Activated naive CD8-positive, alpha-beta T cell treated with anti-CD3 and anti-CD28 coated beads, Interleukin-2, amount 10 ng/mL, durations not matched to agents 7 days and 5 days (primary cell): ENCODE results near the gene HFE. TPM values are rescaled to one million over a fixed set of nuclear protein-coding genes. Genes with fewer than 3 reads are reported as not detected.
"Not testable (repeated sequence)": the region's sequence is repeated elsewhere in the genome, so short reads cannot be mapped to it uniquely, and the experiment has no call there.

Experiments
- ATAC-seq: fragments of 150-1000 bp; cut with Tn5 transposase; one replicate; pipeline ENCODE4 v1.10.0; 2021; ENCODE audit warnings: low read depth, moderate library complexity
- POLR2A ChIA-PET: fragments of 350-600 bp; sonication (Branson Sonifier 250); formaldehyde crosslinking; loops from one replicate; lab custom pipeline; 2021; ENCODE audit warnings: antibody characterized with exemption; lab: Charles Lee
- DNase-seq: peaks from one replicate; pipeline ENCODE4 v3.0.0; 2021
- H3K27ac Mint-ChIP-seq: one replicate; pipeline ENCODE4 v1.8.0; 2022; ENCODE audit warnings: mild to moderate bottlenecking, mixed read lengths
- H3K27me3 Mint-ChIP-seq: one replicate; pipeline ENCODE4 v1.8.0; 2022; ENCODE audit warnings: mild to moderate bottlenecking, moderate library complexity, mixed read lengths
- H3K36me3 Mint-ChIP-seq: one replicate; pipeline ENCODE4 v1.8.0; 2021; ENCODE audit warnings: mild to moderate bottlenecking, mixed read lengths
- H3K4me1 Mint-ChIP-seq: one replicate; pipeline ENCODE4 v1.8.0; 2021; ENCODE audit warnings: mixed read lengths
- H3K4me3 Mint-ChIP-seq: one replicate; pipeline ENCODE4 v1.8.0; 2022; ENCODE audit warnings: mild to moderate bottlenecking, moderate library complexity, mixed read lengths
- H3K9me3 Mint-ChIP-seq: one replicate; pipeline ENCODE4 v1.8.0; 2021; ENCODE audit warnings: mixed read lengths
- total RNA-seq, 2 experiments: library from RNA; stranded (reverse); gene quantifications; one replicate each; pipeline ENCODE4 v1.2.3, GENCODE V29; 2021

HFE gene
- total RNA-seq, 2 experiments from 2014 or later: 5.0 to 7.2 TPM

DNA sequence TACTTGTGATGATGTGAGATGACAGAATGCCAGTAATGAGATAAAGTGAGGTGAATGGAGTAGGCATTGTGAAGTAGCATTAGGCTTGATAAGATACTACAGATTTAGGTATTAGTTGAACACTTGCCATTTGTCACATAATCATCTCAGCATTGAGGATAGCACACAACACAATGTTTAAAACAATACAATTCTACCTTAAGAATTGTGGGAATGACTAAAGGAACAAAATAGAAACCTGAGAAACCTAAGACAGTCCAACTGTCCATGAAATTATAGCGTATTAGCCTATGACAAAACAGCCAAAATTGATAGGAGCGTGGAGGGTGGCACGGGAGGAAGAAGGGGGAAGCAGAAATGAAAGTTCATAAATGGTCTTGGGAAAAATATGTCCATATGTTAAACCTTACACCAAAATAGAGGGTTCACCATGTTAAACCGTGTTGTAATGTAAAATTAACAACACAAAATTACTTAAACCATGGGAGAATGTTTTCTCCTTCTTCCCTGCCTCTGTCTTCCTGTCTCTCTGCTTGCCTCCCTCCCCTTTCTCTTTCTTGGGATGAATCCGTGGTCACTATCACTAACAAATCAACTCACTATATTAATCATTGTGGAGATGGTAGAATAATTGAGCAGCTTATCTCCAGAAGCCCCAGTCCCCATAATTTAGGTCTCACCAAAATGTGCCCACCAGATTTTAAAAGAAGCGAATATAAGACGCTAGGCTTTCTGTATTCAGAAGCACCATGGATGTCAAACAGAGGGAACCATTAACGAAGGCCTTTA, 33.0 kb upstream of the HFE start:
- Mint-ChIP-seq H3K9me3 (no peaks in the 10 kb centered on the region), H3K4me1 (peaks cover 30% of the 10 kb centered on the region), H3K27me3 (no peaks in the 10 kb centered on the region), H3K36me3 (peaks cover 4% of the 10 kb centered on the region), H3K4me3 (peak overlapping the region; percentile 96), H3K27ac (peak overlapping the region; percentile 100)
- POLR2A ChIA-PET: interaction anchor here (1.0 to 30.0 kb wide), 6 partner anchors 10 to 1079 kb away, joined by 3 to 1993 read pairs (median 87); a partner anchor contains a TSS
- DNase-seq (no peak), ATAC-seq (no peak)

DNA sequence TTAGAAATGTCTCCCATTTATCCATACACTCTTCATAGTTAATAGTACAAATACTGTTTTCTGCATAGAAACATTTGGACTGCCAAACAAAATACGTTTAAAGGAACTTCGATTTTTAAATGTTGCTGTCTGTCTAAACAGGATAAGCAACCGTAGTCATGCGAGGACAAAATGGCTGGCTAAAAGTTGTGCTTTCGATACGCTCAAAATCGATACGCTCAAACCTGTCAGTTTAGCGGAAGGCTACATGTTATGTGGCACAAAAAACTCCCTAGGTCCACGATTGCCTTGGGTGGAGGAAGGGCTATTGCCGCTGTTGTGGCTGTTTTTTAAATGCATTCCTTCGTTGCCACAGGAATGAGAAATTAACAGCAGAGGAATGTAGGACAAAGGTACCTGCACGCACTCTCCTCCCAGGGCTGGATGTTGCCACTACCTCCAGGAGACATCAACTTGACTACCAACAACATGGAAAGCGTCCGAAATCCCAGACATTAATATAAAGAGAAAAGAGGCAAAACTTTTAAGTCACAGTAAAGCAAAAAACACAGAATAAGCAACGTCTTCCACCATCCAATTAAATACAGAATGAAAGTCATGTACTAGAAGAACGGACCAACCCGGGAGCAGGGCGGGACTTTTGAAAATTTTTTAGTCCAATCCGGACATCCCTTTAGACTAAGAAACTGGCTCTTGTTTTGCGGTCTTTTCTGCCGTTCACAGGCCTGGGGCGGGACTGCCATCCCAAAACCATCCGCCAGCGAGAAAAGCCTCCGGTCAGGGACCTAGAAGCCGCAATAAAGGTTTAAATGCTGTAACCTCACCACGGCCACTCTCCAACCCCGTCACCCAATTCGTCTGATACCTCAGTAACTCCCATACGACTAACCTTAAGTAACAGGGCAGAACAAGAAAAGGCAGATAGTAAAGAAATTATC, 32.2 kb upstream of the HFE start:
- H3K36me3 Mint-ChIP-seq: peaks cover 2% of the 10 kb centered on the region
- peak overlapping the region; percentile 96 for H3K4me3 Mint-ChIP-seq
- H3K9me3 Mint-ChIP-seq: no peaks in the 10 kb centered on the region
- ATAC-seq (peak; percentile 69), DNase-seq (peak; percentile 81)
- H3K4me1 Mint-ChIP-seq: peaks cover 32% of the 10 kb centered on the region
- H3K27ac Mint-ChIP-seq: peak overlapping the region; percentile 100
- POLR2A ChIA-PET: interaction anchor here (0.5 to 30.0 kb wide), 39 partner anchors 10 to 1838 kb away, joined by 3 to 1993 read pairs (median 9); partner anchors contain the start of gene HFE
- H3K27me3 Mint-ChIP-seq: no peaks in the 10 kb centered on the region

DNA sequence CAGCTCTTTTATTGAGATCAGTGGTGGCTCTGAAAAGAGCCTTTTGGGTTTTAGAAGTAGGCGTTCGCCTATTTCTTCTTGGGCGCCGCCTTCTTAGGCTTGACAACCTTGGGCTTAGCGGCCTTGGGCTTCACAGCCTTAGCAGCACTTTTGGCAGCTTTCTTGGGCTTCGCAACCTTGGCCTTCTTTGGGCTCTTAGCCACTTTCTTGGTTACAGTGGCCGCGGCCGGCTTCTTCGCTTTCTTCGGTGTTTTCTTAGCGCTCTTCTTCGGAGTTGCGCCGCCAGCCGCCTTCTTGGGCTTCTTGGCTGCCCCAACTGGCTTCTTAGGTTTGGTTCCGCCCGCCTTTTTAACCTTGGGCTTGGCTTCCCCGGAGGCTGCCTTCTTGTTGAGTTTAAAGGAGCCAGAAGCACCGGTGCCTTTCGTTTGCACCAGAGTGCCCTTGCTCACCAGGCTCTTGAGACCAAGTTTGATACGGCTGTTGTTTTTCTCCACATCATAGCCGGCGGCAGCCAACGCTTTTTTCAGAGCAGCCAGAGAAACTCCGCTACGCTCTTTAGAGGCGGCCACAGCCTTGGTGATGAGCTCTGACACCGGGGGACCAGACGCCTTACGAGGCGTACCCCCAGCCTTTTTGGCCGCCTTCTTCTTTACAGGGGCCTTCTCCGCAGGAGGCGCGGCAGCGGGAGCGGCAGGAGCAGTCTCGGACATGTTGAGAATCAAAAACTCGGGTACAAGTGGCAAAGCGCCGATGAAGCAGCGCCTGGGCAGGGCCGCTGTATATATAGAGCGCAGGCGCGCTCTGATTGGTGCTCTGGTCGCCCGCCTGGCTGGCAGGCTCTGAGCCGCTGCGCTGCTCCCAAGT, 31.3 kb upstream of the HFE start:
- H3K36me3 Mint-ChIP-seq: peaks cover 2% of the 10 kb centered on the region
- peak overlapping the region; percentile 100 for H3K27ac Mint-ChIP-seq
- peaks cover 36% of the 10 kb centered on the region for H3K4me1 Mint-ChIP-seq
- POLR2A ChIA-PET: interaction anchor here (0.5 to 30.0 kb wide), 47 partner anchors 9 to 1837 kb away, joined by 3 to 1993 read pairs (median 6); partner anchors contain the start of gene HFE
- no peaks in the 10 kb centered on the region for H3K27me3 Mint-ChIP-seq
- ATAC-seq (peak; percentile 78), DNase-seq (peak; percentile 94)
- peak overlapping the region; percentile 96 for H3K4me3 Mint-ChIP-seq
- H3K9me3 Mint-ChIP-seq: no peaks in the 10 kb centered on the region

DNA sequence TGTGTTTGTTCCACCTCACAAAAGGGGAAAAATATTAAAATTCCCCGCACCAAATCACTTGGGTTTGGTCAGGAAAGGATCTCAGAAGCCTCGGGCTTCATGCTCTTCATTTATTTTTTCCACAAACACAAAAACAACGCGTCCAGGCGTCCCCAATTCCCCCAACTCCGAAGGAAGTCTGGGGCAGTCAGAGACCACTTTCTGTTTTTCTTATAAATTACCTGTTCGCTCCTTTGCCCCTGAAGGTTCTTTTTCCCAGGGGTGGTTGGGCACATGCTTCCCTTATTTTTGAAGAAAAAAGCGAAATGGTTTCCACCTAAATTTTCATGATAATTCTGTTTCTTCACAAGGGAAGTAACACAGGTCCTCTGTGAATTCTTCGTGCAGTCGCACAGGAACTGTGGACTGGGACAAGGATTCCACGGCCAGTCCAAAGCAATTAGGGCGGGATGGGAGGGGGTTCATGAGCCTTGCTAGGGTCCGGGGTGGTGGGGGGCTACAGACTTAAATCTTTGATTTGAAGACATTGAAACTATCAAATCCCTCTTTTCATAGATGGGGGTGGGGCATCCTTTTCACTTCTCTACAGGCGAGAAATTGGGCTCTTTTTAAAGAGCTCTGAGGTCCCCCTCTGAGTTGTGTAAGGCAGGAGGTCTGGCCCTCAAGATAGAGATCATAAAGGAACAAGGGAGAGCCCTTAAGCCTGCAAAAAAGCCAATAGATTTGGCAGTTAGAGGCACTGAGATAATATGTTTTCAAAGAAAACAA, 30.5 kb upstream of the HFE start:
- POLR2A ChIA-PET: interaction anchor here (0.8 to 30.0 kb wide), 42 partner anchors 8 to 1811 kb away, joined by 3 to 1993 read pairs (median 6); partner anchors contain the start of gene HFE
- Mint-ChIP-seq H3K9me3 (no peaks in the 10 kb centered on the region), H3K27me3 (no peaks in the 10 kb centered on the region), H3K4me3 (peak overlapping the region; percentile 96), H3K36me3 (peaks cover 2% of the 10 kb centered on the region), H3K27ac (peak overlapping the region; percentile 100), H3K4me1 (peaks cover 34% of the 10 kb centered on the region)
- DNase-seq (no peak), ATAC-seq (no peak)

DNA sequence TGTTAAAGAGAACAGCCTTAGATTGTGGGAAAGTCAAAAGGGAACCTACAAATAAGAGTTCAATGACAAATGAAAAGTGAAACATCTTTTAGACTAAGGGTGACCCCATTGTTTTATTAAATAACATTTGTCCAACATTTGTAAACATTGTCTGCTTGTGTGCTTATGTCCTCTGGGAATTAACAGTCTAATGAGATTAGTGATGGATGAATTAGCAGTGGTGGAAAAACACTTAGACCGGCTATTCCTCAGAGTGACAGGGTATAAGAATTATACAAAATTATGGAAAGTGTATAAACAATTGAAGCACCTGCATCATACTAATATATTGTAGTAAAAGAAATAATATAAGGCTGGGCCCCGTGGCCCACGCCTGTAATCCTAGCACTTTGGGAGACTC, 29.3 kb upstream of the HFE start:
- Mint-ChIP-seq H3K36me3 (peaks cover 2% of the 10 kb centered on the region), H3K4me3 (no peak overlapping the region), H3K27me3 (peaks cover under 1% of the 10 kb centered on the region), H3K27ac (peak overlapping the region; percentile 50), H3K4me1 (peaks cover 30% of the 10 kb centered on the region), H3K9me3 (no peaks in the 10 kb centered on the region)
- DNase-seq (no peak), ATAC-seq (no peak)
- POLR2A ChIA-PET: interaction anchor here (0.5 to 30.0 kb wide), 13 partner anchors 12 to 1836 kb away, joined by 3 to 1993 read pairs (median 43); partner anchors contain the start of gene HFE

DNA sequence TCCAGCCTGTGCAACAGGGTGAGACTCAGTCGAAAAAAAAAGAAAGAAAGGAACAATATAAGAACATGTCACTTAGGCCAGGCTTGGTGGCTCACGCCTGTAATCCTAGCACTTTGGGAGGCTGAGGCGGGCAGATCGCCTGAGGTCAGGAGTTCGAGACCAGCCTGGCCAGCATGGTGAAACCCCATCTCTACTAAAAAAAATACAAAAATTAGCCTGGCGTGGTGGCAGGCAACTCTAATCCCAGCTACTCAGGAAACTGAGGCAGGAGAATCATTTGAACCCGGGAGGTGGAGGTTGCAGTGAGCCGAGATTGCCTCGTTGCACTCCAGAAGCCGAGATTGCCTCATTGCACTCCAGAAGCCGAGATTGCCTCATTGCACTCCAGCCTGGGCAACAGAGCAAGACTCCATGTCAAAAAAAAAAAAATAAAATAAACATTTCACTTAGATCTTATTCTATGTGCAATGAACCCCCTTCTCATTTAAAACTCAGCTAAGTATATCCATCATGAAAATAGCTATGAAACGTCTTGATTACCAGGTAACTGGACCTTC, 28.7 kb upstream of the HFE start:
- Mint-ChIP-seq H3K4me1 (peaks cover 27% of the 10 kb centered on the region), H3K27ac (peak overlapping the region; percentile 56)
- H3K36me3 Mint-ChIP-seq, H3K4me3 Mint-ChIP-seq, DNase-seq, ATAC-seq, H3K9me3 Mint-ChIP-seq, H3K27me3 Mint-ChIP-seq: not testable (repeated sequence)
- POLR2A ChIA-PET: interaction anchor here (2.0 to 30.0 kb wide), 6 partner anchors 13 to 99 kb away, joined by 8 to 1993 read pairs (median 56); a partner anchor contains a TSS

DNA sequence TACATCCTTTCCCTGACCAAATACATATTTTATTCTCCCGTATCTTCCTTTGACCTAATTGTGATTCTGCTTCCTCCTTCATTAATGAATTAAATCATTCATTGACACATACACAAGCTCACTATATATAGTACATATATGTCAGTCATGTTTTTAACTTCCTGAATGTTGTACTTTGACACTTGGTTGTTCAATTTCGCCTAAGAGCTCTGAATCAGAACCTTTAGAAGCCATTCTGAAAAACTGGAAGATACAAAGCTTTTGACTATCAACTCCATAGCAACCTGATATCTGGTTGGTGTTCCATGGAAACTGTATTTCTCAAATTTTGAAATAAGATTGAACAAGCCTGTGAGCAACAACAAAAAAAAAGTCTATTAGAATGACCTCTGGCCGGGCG, 27.3 kb upstream of the HFE start:
- POLR2A ChIA-PET: interaction anchor here (0.5 to 30.0 kb wide), 9 partner anchors 14 to 789 kb away, joined by 3 to 1993 read pairs (median 16); a partner anchor contains a TSS

DNA sequence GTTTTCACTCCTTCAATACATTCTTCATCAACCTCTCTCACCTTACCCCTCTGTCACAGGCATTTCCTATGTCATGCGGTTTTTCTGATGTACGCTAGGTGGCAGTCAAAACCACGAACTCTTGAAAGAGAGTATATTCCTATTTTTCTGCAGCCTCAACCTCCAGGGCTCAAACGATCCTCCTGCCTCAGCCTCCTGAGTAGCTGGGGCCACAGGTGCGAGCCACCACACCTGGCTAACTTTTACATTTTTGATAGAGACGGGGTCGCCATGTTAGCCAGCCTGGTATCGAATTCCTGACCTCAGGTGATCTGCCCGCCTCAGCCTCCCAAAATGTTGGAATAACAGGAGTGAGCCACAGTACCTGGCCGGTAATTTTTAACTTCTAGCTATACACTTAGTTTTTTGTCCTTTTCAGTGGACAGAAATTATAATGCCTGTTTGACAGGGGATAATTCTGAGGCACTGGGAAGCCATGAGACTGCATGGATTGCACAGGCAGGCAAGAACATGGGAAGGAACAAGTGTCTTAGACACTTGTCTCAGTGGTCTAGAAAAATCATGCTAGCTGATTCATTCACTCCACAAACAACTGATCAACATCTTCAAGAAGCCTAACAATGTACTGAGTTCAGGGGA, 22.5 kb upstream of the HFE start:
- no peak overlapping the region for H3K27ac Mint-ChIP-seq

More for the DNA sequence above, 27.3 kb upstream of the HFE start:
- DNase-seq (no peak), ATAC-seq (no peak)
- H3K9me3 Mint-ChIP-seq: no peaks in the 10 kb centered on the region
- H3K27ac Mint-ChIP-seq: no peak overlapping the region
- H3K4me3 Mint-ChIP-seq: peak overlapping the region; percentile 8
- H3K36me3 Mint-ChIP-seq: peaks cover 2% of the 10 kb centered on the region
- H3K4me1 Mint-ChIP-seq: peaks cover 23% of the 10 kb centered on the region
- peaks cover 4% of the 10 kb centered on the region for H3K27me3 Mint-ChIP-seq

DNA sequence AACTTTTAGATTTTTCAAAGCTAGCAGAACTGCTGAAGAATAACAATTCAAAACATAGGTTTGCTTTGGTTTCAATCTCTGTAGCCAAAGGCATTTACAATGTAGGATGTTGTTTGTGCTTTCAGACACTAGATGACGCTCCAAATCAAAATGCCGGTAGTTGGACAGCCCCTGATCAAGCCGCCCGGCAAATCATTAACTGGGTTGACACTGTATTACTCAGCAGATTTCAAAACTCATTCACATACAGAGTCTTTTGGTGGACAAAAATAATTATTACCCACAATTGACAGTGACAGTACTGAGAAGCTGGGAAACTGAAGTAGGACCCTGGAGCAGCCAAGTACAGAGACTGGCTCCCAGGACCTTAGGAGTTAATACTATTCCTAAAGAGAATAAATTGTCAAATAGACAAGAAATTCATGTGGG, 21.3 kb upstream of the HFE start:
- no peaks in the 10 kb centered on the region for H3K36me3 Mint-ChIP-seq
- peaks cover 8% of the 10 kb centered on the region for H3K4me1 Mint-ChIP-seq
- H3K27ac Mint-ChIP-seq: no peak overlapping the region
- ATAC-seq: peak; percentile 89
- no peak for DNase-seq
- no peak overlapping the region for H3K4me3 Mint-ChIP-seq
- POLR2A ChIA-PET: interaction anchor here (2.7 to 11.5 kb wide), 3 partner anchors 10 to 59 kb away, joined by 9 to 223 read pairs (median 72); a partner anchor contains a TSS
- peaks cover 26% of the 10 kb centered on the region for H3K27me3 Mint-ChIP-seq
- H3K9me3 Mint-ChIP-seq: no peaks in the 10 kb centered on the region

More for the DNA sequence above, 22.5 kb upstream of the HFE start:
- Mint-ChIP-seq H3K4me3 (no peak overlapping the region), H3K27me3 (peaks cover 19% of the 10 kb centered on the region), H3K4me1 (peaks cover 17% of the 10 kb centered on the region), H3K36me3 (no peaks in the 10 kb centered on the region), H3K9me3 (no peaks in the 10 kb centered on the region)
- ATAC-seq (peak; percentile 70), DNase-seq (no peak)
- POLR2A ChIA-PET: interaction anchor here (1.0 to 30.0 kb wide), 7 partner anchors 9 to 93 kb away, joined by 4 to 1993 read pairs (median 29); partner anchors contain the start of gene HFE

DNA sequence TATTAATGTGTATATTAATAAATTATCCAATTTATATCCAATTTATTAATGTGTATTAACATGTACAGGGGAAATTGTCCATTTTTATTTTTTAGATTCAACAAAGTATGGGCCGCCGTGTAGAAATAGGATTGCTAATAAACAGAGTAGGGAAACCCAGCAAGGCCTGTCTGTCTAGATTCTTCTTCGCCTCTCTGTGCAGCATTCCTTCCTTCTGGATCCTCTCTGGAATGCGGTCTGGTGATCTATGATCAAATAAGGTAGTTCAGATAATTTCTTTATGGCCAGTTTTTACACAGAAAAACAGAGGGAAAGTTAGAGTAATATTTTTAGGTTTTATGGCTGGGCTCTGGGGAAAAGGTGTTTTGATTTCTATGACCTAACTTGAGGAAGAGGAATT, 19.9 kb upstream of the HFE start:
- no peak for ATAC-seq
- DNase-seq: no peak
- Mint-ChIP-seq H3K27ac (no peak overlapping the region), H3K9me3 (no peaks in the 10 kb centered on the region), H3K4me1 (peaks cover 9% of the 10 kb centered on the region), H3K4me3 (no peak overlapping the region), H3K36me3 (no peaks in the 10 kb centered on the region), H3K27me3 (peaks cover 26% of the 10 kb centered on the region)
- POLR2A ChIA-PET: interaction anchor here (1.7 kb wide), 1 partner anchor 57 kb away, joined by 5 read pairs; a partner anchor contains a TSS

DNA sequence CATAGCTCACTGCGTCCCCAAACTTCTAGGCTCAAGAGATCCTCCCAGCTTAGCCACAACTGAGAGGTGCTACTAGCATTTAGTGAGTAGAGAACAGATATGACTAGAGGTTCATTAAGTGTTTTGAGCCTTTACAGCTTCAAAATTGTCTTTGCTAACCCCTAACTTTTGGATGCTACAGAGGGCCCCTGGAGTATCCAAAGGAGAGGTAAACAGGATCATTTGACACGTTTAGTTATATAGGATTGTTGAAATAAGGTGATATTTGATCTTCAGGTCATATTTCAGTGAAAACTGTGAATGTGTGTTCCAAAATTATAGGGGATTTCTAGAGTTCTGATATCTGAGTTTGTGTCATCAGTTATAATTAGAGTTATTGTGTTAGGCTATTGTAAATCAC, 19.2 kb upstream of the HFE start:
- H3K4me3 Mint-ChIP-seq: no peak overlapping the region
- H3K27me3 Mint-ChIP-seq: peaks cover 25% of the 10 kb centered on the region
- no peaks in the 10 kb centered on the region for H3K9me3 Mint-ChIP-seq
- POLR2A ChIA-PET: interaction anchor here (0.8 to 1.7 kb wide), 2 partner anchors 18 to 56 kb away, joined by 3 to 5 read pairs; a partner anchor contains a TSS
- no peak overlapping the region for H3K27ac Mint-ChIP-seq
- ATAC-seq (no peak), DNase-seq (no peak)
- no peaks in the 10 kb centered on the region for H3K36me3 Mint-ChIP-seq
- peaks cover 9% of the 10 kb centered on the region for H3K4me1 Mint-ChIP-seq
